ENCODE results near the gene GPA33.

GPA33 gene

GRCh38 chr1:167066333-167067122 is 23.6 kb downstream of the GPA33 start:
- TF ChIP-seq CTCF (IDR thresholded peaks at IDR 0.05; ENCODE audit: extremely low read depth, missing control alignments), result peak; percentile 86
- DNase-seq (ENCODE audit: low spot score), result peak; percentile 83

GRCh38 chr1:167065471-167065870 is 24.7 kb downstream of the GPA33 start:
- DNase-seq (ENCODE audit: low spot score), result no peak
- no peak for TF ChIP-seq CTCF (IDR thresholded peaks at IDR 0.05; ENCODE audit: extremely low read depth, missing control alignments)

- DNase-seq (ENCODE audit: low spot score), result no peak
- no peak for TF ChIP-seq CTCF (IDR thresholded peaks at IDR 0.05; ENCODE audit: extremely low read depth, missing control alignments)
Observed at GRCh38 chr1:167064621-167065020, 25.6 kb downstream of the GPA33 start.

- no peak for TF ChIP-seq CTCF (IDR thresholded peaks at IDR 0.05; ENCODE audit: extremely low read depth, missing control alignments)
- no peak for DNase-seq (ENCODE audit: low spot score)
Observed at GRCh38 chr1:167061073-167061464, 29.1 kb downstream of the GPA33 start.

GRCh38 chr1:167060141-167061072 is 29.8 kb downstream of the GPA33 start:
- no peak for DNase-seq (ENCODE audit: low spot score)
- TF ChIP-seq CTCF (IDR thresholded peaks at IDR 0.05; ENCODE audit: extremely low read depth, missing control alignments), result no peak

GRCh38 chr1:167059809-167060107 is 30.4 kb downstream of the GPA33 start:
- TF ChIP-seq CTCF (IDR thresholded peaks at IDR 0.05; ENCODE audit: extremely low read depth, missing control alignments), result no peak
- no peak for DNase-seq (ENCODE audit: low spot score)
